Stimulated activated CD4-positive, alpha-beta T cell treated with anti-CD3 and anti-CD28 coated beads, Interleukin-4, amount 100 ng/mL, for 48 hours (primary cell): ENCODE measurements around the gene CEP85.

Experiments used
- DNase-seq, 2 donors: peaks; one replicate each; pipeline ENCODE4 v3.0.0-alpha.2; 2020; ENCODE audit warnings: low read depth in 2 of 2

CEP85 gene

DNA sequence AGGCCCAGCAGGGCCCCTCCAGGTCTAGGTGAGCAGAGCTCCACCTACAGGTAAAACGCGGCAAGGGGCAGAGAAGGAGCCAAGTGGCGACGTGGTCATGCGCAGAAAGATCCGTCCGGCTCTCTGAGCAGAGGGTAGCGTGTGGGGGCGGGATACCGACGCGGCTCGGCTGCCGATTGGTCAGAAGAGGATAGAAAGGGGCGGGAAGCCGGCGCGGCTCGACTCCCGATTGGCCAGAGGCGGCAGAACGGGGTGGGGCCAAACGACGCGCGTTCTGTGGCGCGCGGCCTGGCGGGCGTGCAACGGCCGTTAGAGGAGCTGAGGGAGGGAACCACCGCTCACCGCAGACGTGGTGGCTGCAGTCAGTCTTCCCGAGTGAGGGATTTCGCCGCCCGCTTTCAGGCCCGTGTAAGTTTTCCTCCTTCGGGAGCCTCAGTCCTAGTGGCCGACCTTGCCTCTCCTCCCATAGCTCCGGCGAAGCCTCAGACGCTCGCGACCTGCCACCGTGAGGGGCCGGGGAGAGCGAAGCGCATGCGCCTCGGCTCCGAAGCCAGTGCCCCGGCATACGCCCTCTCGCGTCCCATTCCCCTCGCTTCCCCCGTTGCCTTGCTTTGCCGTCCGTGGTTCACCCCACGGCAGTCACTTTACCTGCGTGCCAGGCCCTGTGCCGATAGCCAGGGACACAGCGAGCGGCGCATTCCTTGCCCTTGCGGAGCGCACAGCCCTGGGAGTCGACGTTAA lies at the start of gene CEP85:
TSS of gene CEP85 (plus strand) at position 298 of the 741 bp plus-strand sequence. CDS start 5,584 bp downstream, outside the sequence.
- peak; percentile 98 for DNase-seq

DNA sequence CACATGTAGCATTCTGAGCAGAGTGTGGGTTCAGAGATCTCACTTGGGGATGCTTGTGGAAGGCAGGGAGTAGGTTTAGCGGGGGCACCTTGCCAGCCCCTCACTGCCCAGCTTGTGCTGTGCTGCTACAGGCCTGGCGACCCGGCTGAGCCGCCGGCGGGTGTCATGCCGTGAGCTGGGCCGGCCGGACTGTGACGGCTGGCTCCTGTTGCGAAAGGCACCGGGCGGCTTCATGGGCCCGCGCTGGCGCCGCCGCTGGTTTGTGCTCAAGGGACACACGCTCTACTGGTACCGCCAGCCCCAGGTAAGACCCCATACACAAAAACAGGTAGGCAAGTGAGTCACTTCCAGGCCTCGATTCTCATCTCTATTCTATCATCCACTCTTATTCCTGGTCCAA lies 49.1 kb upstream of the CEP85 start:
- DNase-seq, result no peak

- DNase-seq, result no peak
Observed at GRCh38 chr1:26187882-26188281, 46.1 kb upstream of the CEP85 start.

- no peak for DNase-seq
Observed at GRCh38 chr1:26188477-26188876, 45.5 kb upstream of the CEP85 start.

DNA sequence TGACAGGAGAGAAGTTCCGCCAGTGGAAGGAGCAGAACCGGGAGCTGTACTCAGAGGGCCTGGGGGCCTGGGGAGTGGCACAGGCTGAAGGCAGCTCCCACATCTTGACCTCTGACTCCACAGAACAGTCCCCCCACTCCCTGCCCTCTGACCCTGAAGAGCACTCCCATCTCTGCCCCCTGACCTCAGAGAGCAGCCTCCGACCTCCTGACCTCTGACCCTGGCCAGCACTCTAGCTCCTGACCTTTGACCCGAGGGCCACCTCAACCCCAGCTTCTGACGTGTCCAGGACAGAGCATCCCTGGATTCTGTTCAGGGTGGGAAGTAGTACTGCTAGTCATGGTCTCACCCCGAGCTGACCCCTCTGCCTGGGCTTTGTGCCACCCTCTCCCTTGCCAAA lies 44.7 kb upstream of the CEP85 start:
- no peak for DNase-seq

DNA sequence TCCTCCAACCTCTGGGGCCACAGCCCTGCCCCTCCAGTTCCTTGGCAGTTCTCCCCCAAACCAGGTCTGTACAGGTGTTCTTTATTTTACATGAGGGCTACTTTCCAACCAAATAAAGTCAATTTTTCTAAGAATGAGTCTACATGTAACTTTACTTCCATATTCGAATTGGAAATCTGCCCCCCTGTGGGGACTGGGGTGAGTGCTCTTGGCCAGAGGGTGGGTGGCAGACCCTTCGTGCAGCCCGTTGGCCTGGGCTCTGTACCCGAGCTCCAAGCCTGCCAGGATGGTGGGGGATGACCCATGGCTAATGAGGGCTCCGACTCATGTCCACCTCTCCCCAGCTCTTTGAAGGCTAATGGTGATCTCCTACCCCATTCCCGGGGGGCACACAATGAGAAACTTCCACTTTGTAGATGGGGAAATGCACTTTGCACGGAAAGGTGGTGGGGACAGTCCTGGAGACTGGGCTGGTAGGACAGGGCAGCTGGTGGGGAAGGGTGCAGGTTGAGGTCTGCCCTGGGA lies 44.2 kb upstream of the CEP85 start:
- DNase-seq, result no peak

GRCh38 chr1:26190373-26190987 lies 43.5 kb upstream of the CEP85 start, which contains the start of gene CATSPER4:
Gene CATSPER4 (plus strand): TSS chr1:26190602. CDS start chr1:26190628, 26 bp downstream.
- DNase-seq, result no peak

- no peak for DNase-seq
Observed at GRCh38 chr1:26191739-26192138, 42.3 kb upstream of the CEP85 start.

GRCh38 chr1:26195805-26196204 lies 38.2 kb upstream of the CEP85 start:
- DNase-seq, result no peak

- no peak for DNase-seq
Observed at GRCh38 chr1:26197301-26197700, 36.7 kb upstream of the CEP85 start.

- no peak for DNase-seq
Observed at GRCh38 chr1:26197813-26198212, 36.2 kb upstream of the CEP85 start.

- no peak for DNase-seq
Observed at GRCh38 chr1:26200413-26200812, 33.6 kb upstream of the CEP85 start.

GRCh38 chr1:26203642-26204318 lies 30.2 kb upstream of the CEP85 start:
- DNase-seq, result no peak

DNA sequence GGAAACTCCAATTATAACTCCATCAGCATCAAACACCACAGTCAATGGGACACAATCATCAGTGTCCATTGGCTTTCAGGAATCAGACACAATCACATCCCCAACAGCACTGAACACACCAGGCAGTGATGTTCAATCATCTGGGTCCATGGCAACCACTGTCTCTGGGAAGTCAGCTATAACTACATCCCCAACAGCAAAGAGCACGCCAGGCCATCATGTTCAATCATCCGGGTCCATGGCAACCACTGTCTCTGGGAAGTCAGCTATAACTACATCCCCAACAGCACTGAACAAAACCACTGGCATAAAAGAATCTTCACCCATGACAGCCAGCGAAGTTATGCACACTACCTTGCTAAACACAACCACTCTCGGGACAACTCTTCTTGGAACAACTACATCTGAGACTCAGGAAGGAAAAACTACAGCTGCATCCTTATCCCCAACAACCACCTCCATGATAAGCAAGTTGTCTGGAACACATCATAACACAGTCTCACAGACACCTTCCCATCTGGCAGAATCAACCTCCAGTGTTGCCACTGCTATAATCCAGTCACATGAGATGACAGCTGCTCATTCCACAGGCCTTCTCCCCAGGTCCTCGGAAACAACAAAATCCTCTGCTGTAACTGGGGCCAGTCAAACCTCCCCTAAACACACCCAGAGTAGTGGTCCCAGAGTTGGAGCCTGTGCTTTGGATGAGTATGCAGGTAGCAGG lies 23.7 kb upstream of the CEP85 start:
- no peak for DNase-seq

- DNase-seq, result no peak
Observed at GRCh38 chr1:26212726-26213125, 21.3 kb upstream of the CEP85 start.

DNA sequence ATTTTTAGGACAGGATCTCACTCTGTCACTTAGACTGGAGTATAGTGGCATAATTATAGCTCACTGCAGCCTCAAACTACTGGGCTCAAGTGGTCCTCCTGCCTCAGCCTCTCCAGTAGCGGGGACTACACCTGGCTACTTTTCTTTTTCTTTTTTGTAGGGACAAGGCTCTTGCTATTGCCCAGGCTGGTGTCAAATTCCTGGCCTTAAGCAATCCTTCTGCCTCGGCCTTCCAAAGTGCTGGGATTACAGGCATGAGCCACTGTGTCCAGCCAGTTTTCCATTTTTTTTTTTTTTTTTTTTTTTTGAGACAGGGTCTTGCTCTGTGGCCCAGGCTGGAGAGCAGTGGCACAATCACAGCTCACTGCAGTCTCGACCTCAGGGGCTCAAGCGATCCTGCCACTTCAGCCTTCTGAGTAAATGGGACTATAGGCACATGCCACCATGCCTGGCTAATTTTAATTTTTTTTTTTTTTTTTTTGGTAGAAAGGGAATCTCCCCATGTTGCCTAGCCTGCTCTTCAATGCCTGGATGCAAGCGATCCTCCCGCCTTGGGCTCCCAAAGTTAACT lies 20.6 kb upstream of the CEP85 start:
- DNase-seq, result no peak

GRCh38 chr1:26215246-26215645 lies 18.8 kb upstream of the CEP85 start:
- DNase-seq, result no peak

- no peak for DNase-seq
Observed at GRCh38 chr1:26218906-26219494, 15.0 kb upstream of the CEP85 start.

- no peak for DNase-seq
Observed at GRCh38 chr1:26220199-26220912, 13.6 kb upstream of the CEP85 start.

- no peak for DNase-seq
Observed at GRCh38 chr1:26221094-26221493, 12.9 kb upstream of the CEP85 start.

DNA sequence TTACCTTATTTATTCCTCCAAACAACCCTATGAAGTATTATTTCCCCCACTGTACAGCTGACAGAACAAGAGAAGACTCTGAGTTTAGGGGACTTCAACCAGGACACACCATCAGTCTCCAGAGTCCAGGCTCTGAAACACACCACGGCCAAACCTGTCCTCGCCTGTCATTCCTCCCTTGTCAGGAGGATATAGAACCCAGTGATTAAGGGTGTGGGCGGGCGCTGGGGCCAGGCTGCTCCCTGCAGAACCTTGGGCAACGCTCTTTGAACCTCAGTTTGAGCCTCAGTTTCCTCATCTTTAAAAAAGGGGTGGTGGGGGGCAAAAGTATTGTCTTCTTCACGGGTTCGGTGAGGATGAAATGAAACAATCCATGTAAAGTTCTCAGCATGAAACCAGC lies 9.4 kb upstream of the CEP85 start:
- no peak for DNase-seq
